ENCODE measurements around the gene CHRNA4. TPM values are rescaled to one million over a fixed set of nuclear protein-coding genes. Genes with fewer than 3 reads are reported as not detected.

The CHRNA4 gene
- polyA plus RNA-seq, 1 of the 3 experiments (the other 2 are of a cell fraction) = not detected

DNA sequence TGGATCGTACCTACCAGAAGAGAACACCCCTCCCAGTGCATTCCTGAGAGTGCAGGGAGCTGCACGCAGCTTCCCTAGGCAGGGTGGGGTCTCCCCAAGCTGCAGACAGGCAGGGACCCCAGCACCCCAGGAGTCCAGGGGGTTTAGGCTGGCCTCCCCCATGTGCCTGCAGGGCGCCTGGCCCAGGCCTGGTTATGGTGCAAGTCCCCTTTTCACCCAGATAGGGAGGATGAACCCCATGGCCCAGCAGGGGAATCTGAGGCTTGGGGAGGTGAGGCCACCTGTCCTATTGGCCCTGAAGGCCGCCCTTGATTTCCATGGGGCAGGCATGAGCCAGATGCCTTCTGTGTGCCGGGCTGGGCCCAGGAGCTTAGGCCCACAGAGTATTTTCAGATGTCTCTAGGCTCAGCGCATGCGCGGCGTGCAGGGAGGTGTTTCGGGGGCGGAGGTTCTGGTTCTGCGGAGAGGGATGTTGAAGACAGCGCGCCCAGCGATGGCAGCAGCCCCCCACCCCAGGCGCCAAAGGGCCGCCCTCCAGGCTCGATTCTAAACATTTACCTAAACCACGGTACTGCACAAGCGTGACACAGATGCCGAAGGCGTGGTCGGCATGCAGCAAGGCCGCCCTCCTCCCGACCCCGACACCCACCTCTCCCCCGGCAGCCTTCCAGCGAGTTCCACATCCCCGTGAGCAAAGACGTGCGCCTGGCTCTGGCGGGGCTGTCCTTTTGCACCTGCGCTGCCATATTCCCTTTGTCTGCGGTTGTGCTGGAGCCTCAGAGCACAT, 38.8 kb downstream of the CHRNA4 start:
- DNase-seq = no peak
- no peaks in the 10 kb centered on the region for H3F3A ChIP-seq (replicated peaks; ENCODE audit: insufficient read depth)
- H3K9ac ChIP-seq = no peak overlapping the region
- no peak overlapping the region for H3K4me3 ChIP-seq (ENCODE audit: low read depth in 2 of 2, low read length in 1 of 2)
- H4K20me1 ChIP-seq (ENCODE audit: insufficient read depth) = no peaks in the 10 kb centered on the region
- no peaks in the 10 kb centered on the region for H3K9me2 ChIP-seq
- H3K36me3 ChIP-seq (replicated peaks in 1 of 2; ENCODE audit: control insufficient read depth in 1 of 2, insufficient read depth in 2 of 2, low read length in 1 of 2) = no peaks in the 10 kb centered on the region
- no peaks in the 10 kb centered on the region; a peak in 1 of 4 replicates for H3K4me1 ChIP-seq (ENCODE audit: control insufficient read depth in 1 of 2, insufficient read depth in 2 of 2, low read depth in 1 of 2, low read length in 1 of 2)
- H3K9me3 ChIP-seq = no peaks in the 10 kb centered on the region
- TF ChIP-seq EZH2phosphoT487 (IDR thresholded peaks at IDR 0.05; ENCODE audit: borderline replicate concordance, low read depth) = no peak
- no peak for TF ChIP-seq MEF2A (IDR thresholded peaks at IDR 0.05; ENCODE audit: borderline replicate concordance, low read depth)
- TF ChIP-seq TCF12 (IDR thresholded peaks at IDR 0.05) = no peak
- no peak for TF ChIP-seq RFX5 (IDR thresholded peaks at IDR 0.05; ENCODE audit: low read length)
- TF ChIP-seq, protein P1, sequence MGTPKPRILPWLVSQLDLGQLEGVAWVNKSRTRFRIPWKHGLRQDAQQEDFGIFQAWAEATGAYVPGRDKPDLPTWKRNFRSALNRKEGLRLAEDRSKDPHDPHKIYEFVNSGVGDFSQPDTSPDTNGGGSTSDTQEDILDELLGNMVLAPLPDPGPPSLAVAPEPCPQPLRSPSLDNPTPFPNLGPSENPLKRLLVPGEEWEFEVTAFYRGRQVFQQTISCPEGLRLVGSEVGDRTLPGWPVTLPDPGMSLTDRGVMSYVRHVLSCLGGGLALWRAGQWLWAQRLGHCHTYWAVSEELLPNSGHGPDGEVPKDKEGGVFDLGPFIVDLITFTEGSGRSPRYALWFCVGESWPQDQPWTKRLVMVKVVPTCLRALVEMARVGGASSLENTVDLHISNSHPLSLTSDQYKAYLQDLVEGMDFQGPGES (IDR thresholded peaks at IDR 0.05; ENCODE audit: low read depth, low read length) = no peak
- H3K27ac ChIP-seq (ENCODE audit: low read depth in 2 of 2, low read length in 1 of 2) = no peak overlapping the region
- no peak overlapping the region for H2AFZ ChIP-seq (ENCODE audit: low read depth)
- no peak overlapping the region for H3K4me2 ChIP-seq
- H3K79me2 ChIP-seq (ENCODE audit: insufficient read depth) = no peaks in the 10 kb centered on the region
- POLR2A ChIA-PET = no interaction called here
- 64% methylated on average over 19 of the region's 34 CpGs for WGBS (ENCODE audit: low lambda C conversion rate)
- no peaks in the 10 kb centered on the region; the same call in 1 of the 2 replicates for H3K27me3 ChIP-seq (ENCODE audit: insufficient read depth)
- CTCF ChIA-PET = interaction anchor here (6.4 kb wide), 1 partner anchor 13 kb away, joined by 43 read pairs; no protein-coding TSS in a partner anchor

DNA sequence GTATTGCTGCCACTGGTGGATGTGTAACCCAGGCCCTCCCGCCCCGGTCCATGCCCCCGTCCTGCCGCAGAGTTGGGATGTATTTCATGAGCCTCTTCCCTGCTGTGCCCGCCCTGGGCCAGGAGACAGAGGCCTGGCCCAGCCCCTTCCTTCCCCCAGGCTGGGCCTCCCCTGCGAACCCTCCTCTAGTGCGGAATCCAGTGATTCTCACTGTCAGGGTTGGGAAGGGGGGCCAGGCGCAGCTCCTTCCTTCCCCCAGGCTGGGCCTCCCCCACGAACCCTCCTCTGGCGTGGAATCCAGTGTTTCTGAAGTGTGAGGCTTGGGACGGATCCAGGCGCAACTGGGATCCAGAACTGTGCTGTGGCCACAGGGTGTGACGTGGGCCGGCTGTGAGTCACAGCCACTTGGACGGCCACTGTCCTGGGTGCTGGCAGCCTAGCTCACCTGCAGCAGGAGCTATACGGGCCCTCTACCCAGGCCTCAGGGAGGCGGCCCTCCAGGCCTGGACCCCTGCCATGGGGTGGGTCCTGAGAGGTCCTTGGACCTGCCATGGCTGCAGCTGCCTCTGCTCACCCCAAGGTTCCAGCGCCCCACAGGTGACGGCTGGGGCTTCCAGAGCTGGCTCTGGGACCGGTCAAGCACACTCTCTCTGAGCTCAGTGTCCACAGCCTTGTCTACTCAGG, 39.9 kb downstream of the CHRNA4 start:
- H3K4me1 ChIP-seq (ENCODE audit: control insufficient read depth in 1 of 2, insufficient read depth in 2 of 2, low read depth in 1 of 2, low read length in 1 of 2) = no peaks in the 10 kb centered on the region; a peak in 1 of 4 replicates
- TF ChIP-seq, protein P1 (IDR thresholded peaks at IDR 0.05; ENCODE audit: low read depth, low read length) = no peak
- TF ChIP-seq TEAD4 (IDR thresholded peaks at IDR 0.05; ENCODE audit: borderline replicate concordance, insufficient read depth) (no peak), RAD21 (IDR thresholded peaks at IDR 0.05; ENCODE audit: low read length) (no peak), TAF1 (IDR thresholded peaks at IDR 0.05; ENCODE audit: borderline replicate concordance, low read depth, low read length) (no peak), NRF1 (IDR thresholded peaks at IDR 0.05; ENCODE audit: low read depth, low read length) (no peak), RXRA (IDR thresholded peaks at IDR 0.05; ENCODE audit: borderline replicate concordance, low read depth) (no peak), ELF1 (IDR thresholded peaks at IDR 0.05) (no peak), RCOR1 (IDR thresholded peaks at IDR 0.05; ENCODE audit: low read length) (no peak), EZH2phosphoT487 (IDR thresholded peaks at IDR 0.05; ENCODE audit: borderline replicate concordance, low read depth) (no peak)
- TF ChIP-seq, protein P2, sequence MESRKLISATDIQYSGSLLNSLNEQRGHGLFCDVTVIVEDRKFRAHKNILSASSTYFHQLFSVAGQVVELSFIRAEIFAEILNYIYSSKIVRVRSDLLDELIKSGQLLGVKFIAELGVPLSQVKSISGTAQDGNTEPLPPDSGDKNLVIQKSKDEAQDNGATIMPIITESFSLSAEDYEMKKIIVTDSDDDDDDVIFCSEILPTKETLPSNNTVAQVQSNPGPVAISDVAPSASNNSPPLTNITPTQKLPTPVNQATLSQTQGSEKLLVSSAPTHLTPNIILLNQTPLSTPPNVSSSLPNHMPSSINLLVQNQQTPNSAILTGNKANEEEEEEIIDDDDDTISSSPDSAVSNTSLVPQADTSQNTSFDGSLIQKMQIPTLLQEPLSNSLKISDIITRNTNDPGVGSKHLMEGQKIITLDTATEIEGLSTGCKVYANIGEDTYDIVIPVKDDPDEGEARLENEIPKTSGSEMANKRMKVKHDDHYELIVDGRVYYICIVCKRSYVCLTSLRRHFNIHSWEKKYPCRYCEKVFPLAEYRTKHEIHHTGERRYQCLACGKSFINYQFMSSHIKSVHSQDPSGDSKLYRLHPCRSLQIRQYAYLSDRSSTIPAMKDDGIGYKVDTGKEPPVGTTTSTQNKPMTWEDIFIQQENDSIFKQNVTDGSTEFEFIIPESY (IDR thresholded peaks at IDR 0.05; ENCODE audit: borderline replicate concordance, low read depth) = no peak
- TF ChIP-seq, protein P3, sequence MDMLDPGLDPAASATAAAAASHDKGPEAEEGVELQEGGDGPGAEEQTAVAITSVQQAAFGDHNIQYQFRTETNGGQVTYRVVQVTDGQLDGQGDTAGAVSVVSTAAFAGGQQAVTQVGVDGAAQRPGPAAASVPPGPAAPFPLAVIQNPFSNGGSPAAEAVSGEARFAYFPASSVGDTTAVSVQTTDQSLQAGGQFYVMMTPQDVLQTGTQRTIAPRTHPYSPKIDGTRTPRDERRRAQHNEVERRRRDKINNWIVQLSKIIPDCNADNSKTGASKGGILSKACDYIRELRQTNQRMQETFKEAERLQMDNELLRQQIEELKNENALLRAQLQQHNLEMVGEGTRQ (IDR thresholded peaks at IDR 0.05; ENCODE audit: borderline replicate concordance, low read depth, low read length) = no peak
- TF ChIP-seq, protein P4, sequence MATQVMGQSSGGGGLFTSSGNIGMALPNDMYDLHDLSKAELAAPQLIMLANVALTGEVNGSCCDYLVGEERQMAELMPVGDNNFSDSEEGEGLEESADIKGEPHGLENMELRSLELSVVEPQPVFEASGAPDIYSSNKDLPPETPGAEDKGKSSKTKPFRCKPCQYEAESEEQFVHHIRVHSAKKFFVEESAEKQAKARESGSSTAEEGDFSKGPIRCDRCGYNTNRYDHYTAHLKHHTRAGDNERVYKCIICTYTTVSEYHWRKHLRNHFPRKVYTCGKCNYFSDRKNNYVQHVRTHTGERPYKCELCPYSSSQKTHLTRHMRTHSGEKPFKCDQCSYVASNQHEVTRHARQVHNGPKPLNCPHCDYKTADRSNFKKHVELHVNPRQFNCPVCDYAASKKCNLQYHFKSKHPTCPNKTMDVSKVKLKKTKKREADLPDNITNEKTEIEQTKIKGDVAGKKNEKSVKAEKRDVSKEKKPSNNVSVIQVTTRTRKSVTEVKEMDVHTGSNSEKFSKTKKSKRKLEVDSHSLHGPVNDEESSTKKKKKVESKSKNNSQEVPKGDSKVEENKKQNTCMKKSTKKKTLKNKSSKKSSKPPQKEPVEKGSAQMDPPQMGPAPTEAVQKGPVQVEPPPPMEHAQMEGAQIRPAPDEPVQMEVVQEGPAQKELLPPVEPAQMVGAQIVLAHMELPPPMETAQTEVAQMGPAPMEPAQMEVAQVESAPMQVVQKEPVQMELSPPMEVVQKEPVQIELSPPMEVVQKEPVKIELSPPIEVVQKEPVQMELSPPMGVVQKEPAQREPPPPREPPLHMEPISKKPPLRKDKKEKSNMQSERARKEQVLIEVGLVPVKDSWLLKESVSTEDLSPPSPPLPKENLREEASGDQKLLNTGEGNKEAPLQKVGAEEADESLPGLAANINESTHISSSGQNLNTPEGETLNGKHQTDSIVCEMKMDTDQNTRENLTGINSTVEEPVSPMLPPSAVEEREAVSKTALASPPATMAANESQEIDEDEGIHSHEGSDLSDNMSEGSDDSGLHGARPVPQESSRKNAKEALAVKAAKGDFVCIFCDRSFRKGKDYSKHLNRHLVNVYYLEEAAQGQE (IDR thresholded peaks at IDR 0.05; ENCODE audit: low read depth, low read length) = no peak
- ChIA-PET POLR2A (no interaction called here), CTCF (interaction anchor here (6.4 kb wide), 1 partner anchor 12 kb away, joined by 43 read pairs; no protein-coding TSS in a partner anchor)
- 60% methylated on average over 12 of the region's 20 CpGs for WGBS (ENCODE audit: low lambda C conversion rate)
- no peak for DNase-seq
- H3K36me3 ChIP-seq (replicated peaks in 1 of 2; ENCODE audit: control insufficient read depth in 1 of 2, insufficient read depth in 2 of 2, low read length in 1 of 2) = no peaks in the 10 kb centered on the region
- H3F3A ChIP-seq (replicated peaks; ENCODE audit: insufficient read depth) = no peaks in the 10 kb centered on the region
- H3K9me3 ChIP-seq = no peaks in the 10 kb centered on the region
- no peak overlapping the region for H3K9ac ChIP-seq
- H2AFZ ChIP-seq (ENCODE audit: low read depth) = no peak overlapping the region
- H3K79me2 ChIP-seq (ENCODE audit: insufficient read depth) = no peaks in the 10 kb centered on the region
- no peak overlapping the region for H3K27ac ChIP-seq (ENCODE audit: low read depth in 2 of 2, low read length in 1 of 2)
- H3K27me3 ChIP-seq (ENCODE audit: insufficient read depth) = no peaks in the 10 kb centered on the region; the same call in 1 of the 2 replicates
- H3K4me3 ChIP-seq (ENCODE audit: low read depth in 2 of 2, low read length in 1 of 2) = no peak overlapping the region
- no peaks in the 10 kb centered on the region for H4K20me1 ChIP-seq (ENCODE audit: insufficient read depth)
- no peaks in the 10 kb centered on the region for H3K9me2 ChIP-seq
- no peak overlapping the region for H3K4me2 ChIP-seq

All from SK-N-SH (cell line).